Endothelial cell of umbilical vein (primary cell): ENCODE results near the gene PTGS1. TPM values are rescaled to one million over a fixed set of nuclear protein-coding genes. Genes with fewer than 3 reads are reported as not detected.

Experiments
- BruUV-seq: library from RNA; stranded (reverse); fragments of 400-500 nt; replicated peaks from 2 replicates; lab custom pipeline; 2021; lab: Mats Ljungman, UMichigan
- CTCF ChIA-PET: fragments of 300-600, 350-600 bp; sonication (Branson Sonifier 250); formaldehyde crosslinking; loops from one replicate; lab custom pipeline; 2021; ENCODE audit warnings: antibody characterized with exemption, inconsistent platforms; lab: Charles Lee
- POLR2A ChIA-PET: fragments of 300-600, 350-600 bp; sonication (Branson Sonifier 250); formaldehyde crosslinking; loops from one replicate; lab custom pipeline; 2021; ENCODE audit warnings: antibody characterized with exemption, inconsistent platforms; lab: Charles Lee
- DNase-seq: peaks from one replicate; pipeline ENCODE4 v3.0.0-alpha.2; 2011; ENCODE audit warnings: low read depth, low spot score
- FAIRE-seq: peaks from 2 replicates; lab custom pipeline; 2011; peaks lifted over from hg19 to GRCh38; lab: Jason Lieb, UNC
- H2AFZ ChIP-seq: 2 replicates; pipeline ENCODE4 v1.6.0; 2012; ENCODE audit warnings: low read depth, low read length, control low read depth, inconsistent platforms
- H3K27ac ChIP-seq: 2 replicates; pipeline ENCODE4 v1.5.1; 2011; ENCODE audit warnings: low read depth, mild to moderate bottlenecking, control low read depth, low read length, moderate library complexity; ENCODE audit not compliant: insufficient read depth
- H3K27me3 ChIP-seq, 2 experiments: 2 replicates each; pipeline versions ENCODE4 v1.6.0 to v1.6.1; 2011; ENCODE audit warnings: low read length in 2 of 2, mixed read lengths in 1 of 2; ENCODE audit not compliant: control insufficient read depth in 2 of 2, insufficient read depth in 2 of 2
- H3K36me3 ChIP-seq, 2 experiments: 2 replicates in 1 of 2; 3 replicates in 1 of 2; pipeline ENCODE4 v1.5.1; 2011; ENCODE audit warnings: low read length in 2 of 2, mild to moderate bottlenecking in 1 of 2, moderate library complexity in 1 of 2; ENCODE audit not compliant: control insufficient read depth in 2 of 2, insufficient read depth in 2 of 2; ENCODE audit errors: extremely low read depth in 1 of 2
- H3K4me1 ChIP-seq: 3 replicates; pipeline ENCODE4 v1.5.1; 2011; ENCODE audit warnings: mild to moderate bottlenecking, low read length; ENCODE audit not compliant: control insufficient read depth, insufficient read depth; ENCODE audit errors: extremely low read depth
- H3K4me2 ChIP-seq: 2 replicates; pipeline ENCODE4 v1.6.1; 2011; ENCODE audit warnings: low read length, control low read depth, mixed read lengths; ENCODE audit not compliant: insufficient read depth
- H3K4me3 ChIP-seq, 3 experiments: fragments of 200-600 bp in 1 of 3; sonication (generic), shearing (Covaris generic) in 1 of 3; replicated peaks in 1 of 3; 2 replicates each; pipeline ENCODE4 v1.5.1; 2011 to 2016; ENCODE audit warnings: control low read depth in 3 of 3, low read length in 3 of 3, mild to moderate bottlenecking in 2 of 3, inconsistent platforms in 1 of 3, low read depth in 1 of 3, moderate library complexity in 1 of 3; ENCODE audit not compliant: insufficient read depth in 1 of 3
- H3K79me2 ChIP-seq: 2 replicates; pipeline ENCODE4 v1.6.0; 2012; ENCODE audit warnings: low read length, inconsistent platforms; ENCODE audit not compliant: control insufficient read depth, insufficient read depth
- H3K9ac ChIP-seq: replicated peaks from 2 replicates; pipeline ENCODE3; 2011; ENCODE audit warnings: low read length, control low read depth; ENCODE audit not compliant: insufficient read depth; ENCODE audit errors: extremely low read depth
- H3K9me1 ChIP-seq: replicated peaks from 3 replicates; pipeline ENCODE4 v1.6.0; 2011; ENCODE audit warnings: mild to moderate bottlenecking, low read length; ENCODE audit not compliant: control insufficient read depth, insufficient read depth; ENCODE audit errors: extremely low read depth
- H3K9me3 ChIP-seq: replicated peaks from 2 replicates; pipeline ENCODE4 v1.5.1; 2012; ENCODE audit warnings: low read length, inconsistent platforms; ENCODE audit not compliant: control insufficient read depth, insufficient read depth
- H4K20me1 ChIP-seq: replicated peaks from 2 replicates; pipeline ENCODE3; 2011; ENCODE audit warnings: mild to moderate bottlenecking, low read length; ENCODE audit not compliant: control insufficient read depth, insufficient read depth; ENCODE audit errors: extremely low read depth
- EZH2 ChIP-seq: IDR thresholded peaks from 2 replicates; pipeline ENCODE4 v1.6.1; 2012; ENCODE audit warnings: borderline replicate concordance, low read depth, mild to moderate bottlenecking, moderate library complexity, low read length, inconsistent platforms; ENCODE audit not compliant: severe bottlenecking
- FOS ChIP-seq: IDR thresholded peaks from 2 replicates; pipeline ENCODE4 v1.6.1; 2011; ENCODE audit warnings: mild to moderate bottlenecking, low read length, moderate library complexity, borderline replicate concordance; ENCODE audit not compliant: insufficient read depth
- GATA2 ChIP-seq: IDR thresholded peaks from 2 replicates; pipeline ENCODE4 v1.7.0; 2011; ENCODE audit warnings: low read depth, mild to moderate bottlenecking, moderate library complexity, mixed read lengths, low read length; ENCODE audit not compliant: insufficient read length, insufficient read depth
- JUN ChIP-seq: IDR thresholded peaks from 2 replicates; pipeline ENCODE4 v1.6.1; 2011; ENCODE audit warnings: borderline replicate concordance, low read depth; ENCODE audit not compliant: insufficient read length, insufficient read depth
- MYC ChIP-seq: IDR thresholded peaks from one replicate; pipeline ENCODE4 v1.6.1; 2011; ENCODE audit warnings: mild to moderate bottlenecking, low read depth, low read length
- POLR2A ChIP-seq: IDR thresholded peaks from 2 replicates; pipeline ENCODE4 v1.6.1; 2012; ENCODE audit warnings: low read depth, mild to moderate bottlenecking, control low read depth, low read length
- POLR2AphosphoS5 ChIP-seq: IDR thresholded peaks from 2 replicates; pipeline ENCODE4 v1.6.1; 2012; ENCODE audit warnings: low read depth, mild to moderate bottlenecking, control low read depth, low read length, moderate library complexity; ENCODE audit not compliant: insufficient read depth
- dilution Hi-C: fragments of 300-500 bp; cut with MboI; formaldehyde crosslinking; loops from one replicate; pipeline ENCODE4 v1.15.0; 2019; ENCODE audit warnings: low sequenced_read_pairs; ENCODE audit not compliant: extremely low pct_ligation_motif_present
- intact Hi-C: fragments of 100-400 bp; cut with micrococcal nuclease; formaldehyde crosslinking; loops from one replicate; pipeline ENCODE4 v1.10.0; 2022
- polyA plus RNA-seq, 4 experiments: library from polyadenylated mRNA; depleted of rRNA in 3 of 4; stranded (reverse) in 3 of 4; unstranded in 1 of 4; fragments of >200 nt; gene quantifications; 2 replicates each; pipeline versions ENCODE4 v1.2.1 to v1.2.3, GENCODE V29; 2011 to 2012; ENCODE audit warnings: missing spikeins in 1 of 4
- total RNA-seq: library from RNA; stranded (reverse); gene quantifications from 2 replicates; pipeline ENCODE4 v1.2.3, GENCODE V29; 2021
- TF ChIP-seq, protein P1 (sequence below): IDR thresholded peaks from 2 replicates; pipeline ENCODE4 v1.6.1; 2011; ENCODE audit not compliant: insufficient read depth, insufficient read length
- TF ChIP-seq, protein P2 (sequence below), 2 donors: IDR thresholded peaks; 1 replicate in 1 of 2; 2 replicates in 1 of 2; pipeline ENCODE4 v1.5.1; 2011; ENCODE audit warnings: low read length in 2 of 2, mild to moderate bottlenecking in 2 of 2, moderate library complexity in 2 of 2, control low read depth in 1 of 2, inconsistent platforms in 1 of 2, low read depth in 1 of 2; ENCODE audit not compliant: insufficient read depth in 1 of 2; ENCODE audit errors: extremely low read depth in 1 of 2

Gene PTGS1
- total and polyA plus RNA-seq, 2 donors (not counting 3 experiments of a cell fraction or from before 2014, with no cell fraction given) = 37.6 to 45.2 TPM

GRCh38 chr9:122426723-122427122 lies 55.9 kb downstream of the PTGS1 start:
- Histone ChIP-seq H3K79me2 (no peaks in the 10 kb centered on the region), H4K20me1 (no peaks in the 10 kb centered on the region), H3K9me1 (no peaks in the 10 kb centered on the region), H2AFZ (no peak overlapping the region), H3K36me3 (no peaks in the 10 kb centered on the region), H3K4me3 (no peak overlapping the region), H3K4me1 (peaks cover 23% of the 10 kb centered on the region), H3K4me2 (no peak overlapping the region), H3K27ac (no peak overlapping the region), H3K27me3 (no peaks in the 10 kb centered on the region), H3K9me3 (no peaks in the 10 kb centered on the region), H3K9ac (no peak overlapping the region)
- ChIA-PET CTCF (no interaction called here), POLR2A (no interaction called here)
- DNase-seq (no peak), FAIRE-seq (no peak)
- BruUV-seq = no TSS peak
- dilution Hi-C loops (no loop called here), intact Hi-C loops (no loop called here)
- no peak for TF ChIP-seq EZH2

DNA sequence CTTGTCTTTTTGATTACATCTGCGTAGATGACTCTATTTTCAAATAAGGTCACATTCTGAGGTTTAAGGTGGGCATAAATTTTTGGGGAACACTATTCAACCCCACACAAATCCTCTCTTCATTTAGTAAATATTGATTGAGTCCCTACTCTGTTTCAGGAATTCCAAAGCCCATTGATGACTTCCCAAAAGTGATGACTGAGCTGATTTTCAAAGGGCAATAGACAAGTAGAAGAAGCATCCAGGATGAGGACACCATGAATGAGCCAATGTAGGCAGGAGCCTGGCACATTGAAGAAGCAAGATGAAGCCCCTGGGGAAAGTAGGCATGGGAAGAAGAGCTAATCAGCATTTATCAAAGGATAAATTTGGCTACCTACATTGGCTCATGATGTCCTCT lies 71.7 kb downstream of the PTGS1 start:
- no peaks in the 10 kb centered on the region for H3K9me3 ChIP-seq
- DNase-seq (no peak), FAIRE-seq (no peak)
- ChIA-PET CTCF (interaction anchor here (2.5 kb wide), 1 partner anchor 12 kb away, joined by 9 read pairs; no protein-coding TSS in a partner anchor), POLR2A (no interaction called here)
- intact Hi-C loops (no loop called here), dilution Hi-C loops (no loop called here)
- H3K4me1 ChIP-seq = peaks cover 14% of the 10 kb centered on the region
- TF ChIP-seq, protein P1, sequence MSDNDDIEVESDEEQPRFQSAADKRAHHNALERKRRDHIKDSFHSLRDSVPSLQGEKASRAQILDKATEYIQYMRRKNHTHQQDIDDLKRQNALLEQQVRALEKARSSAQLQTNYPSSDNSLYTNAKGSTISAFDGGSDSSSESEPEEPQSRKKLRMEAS = no peak
- TF ChIP-seq POLR2A (no peak), FOS (no peak), POLR2AphosphoS5 (no peak), JUN (no peak), EZH2 (no peak), GATA2 (no peak), MYC (no peak)
- TF ChIP-seq, protein P2, sequence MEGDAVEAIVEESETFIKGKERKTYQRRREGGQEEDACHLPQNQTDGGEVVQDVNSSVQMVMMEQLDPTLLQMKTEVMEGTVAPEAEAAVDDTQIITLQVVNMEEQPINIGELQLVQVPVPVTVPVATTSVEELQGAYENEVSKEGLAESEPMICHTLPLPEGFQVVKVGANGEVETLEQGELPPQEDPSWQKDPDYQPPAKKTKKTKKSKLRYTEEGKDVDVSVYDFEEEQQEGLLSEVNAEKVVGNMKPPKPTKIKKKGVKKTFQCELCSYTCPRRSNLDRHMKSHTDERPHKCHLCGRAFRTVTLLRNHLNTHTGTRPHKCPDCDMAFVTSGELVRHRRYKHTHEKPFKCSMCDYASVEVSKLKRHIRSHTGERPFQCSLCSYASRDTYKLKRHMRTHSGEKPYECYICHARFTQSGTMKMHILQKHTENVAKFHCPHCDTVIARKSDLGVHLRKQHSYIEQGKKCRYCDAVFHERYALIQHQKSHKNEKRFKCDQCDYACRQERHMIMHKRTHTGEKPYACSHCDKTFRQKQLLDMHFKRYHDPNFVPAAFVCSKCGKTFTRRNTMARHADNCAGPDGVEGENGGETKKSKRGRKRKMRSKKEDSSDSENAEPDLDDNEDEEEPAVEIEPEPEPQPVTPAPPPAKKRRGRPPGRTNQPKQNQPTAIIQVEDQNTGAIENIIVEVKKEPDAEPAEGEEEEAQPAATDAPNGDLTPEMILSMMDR (IDR thresholded peaks at IDR 0.05; ENCODE audit: extremely low read depth in 1 of 2, insufficient read depth in 1 of 2, low read depth in 1 of 2, low read length in 2 of 2) = no peak
- no peaks in the 10 kb centered on the region for H3K79me2 ChIP-seq
- no peak overlapping the region for H3K9ac ChIP-seq
- BruUV-seq = no TSS peak
- no peak overlapping the region for H3K4me3 ChIP-seq
- no peaks in the 10 kb centered on the region for H3K36me3 ChIP-seq
- H3K4me2 ChIP-seq = no peak overlapping the region
- H3K27ac ChIP-seq = no peak overlapping the region
- H3K27me3 ChIP-seq = no peaks in the 10 kb centered on the region
- H4K20me1 ChIP-seq = no peaks in the 10 kb centered on the region
- H2AFZ ChIP-seq = no peak overlapping the region
- no peaks in the 10 kb centered on the region for H3K9me1 ChIP-seq
